ENCODE results near the gene IMMP2L.

Gene IMMP2L

DNA sequence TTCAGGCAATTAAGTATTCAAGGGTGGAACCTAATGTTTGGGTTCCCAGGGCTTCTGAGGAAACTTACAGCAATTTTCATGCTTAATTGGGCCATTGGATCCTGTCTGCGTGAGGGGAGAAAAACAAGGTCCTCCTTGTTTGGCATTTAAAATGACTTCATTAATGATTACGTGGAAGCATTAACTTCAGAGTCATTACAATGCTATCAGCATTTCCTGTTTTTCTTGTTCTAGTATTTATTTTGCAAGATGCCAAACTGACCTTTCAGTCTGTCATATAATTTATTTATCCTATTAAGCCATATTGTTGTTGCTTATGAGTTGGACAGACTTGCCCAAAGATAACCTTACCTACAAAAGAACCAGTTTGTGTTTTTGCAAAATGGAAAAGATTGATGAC is 795.4 kb downstream of the IMMP2L start:
- FAIRE-seq: no peak

DNA sequence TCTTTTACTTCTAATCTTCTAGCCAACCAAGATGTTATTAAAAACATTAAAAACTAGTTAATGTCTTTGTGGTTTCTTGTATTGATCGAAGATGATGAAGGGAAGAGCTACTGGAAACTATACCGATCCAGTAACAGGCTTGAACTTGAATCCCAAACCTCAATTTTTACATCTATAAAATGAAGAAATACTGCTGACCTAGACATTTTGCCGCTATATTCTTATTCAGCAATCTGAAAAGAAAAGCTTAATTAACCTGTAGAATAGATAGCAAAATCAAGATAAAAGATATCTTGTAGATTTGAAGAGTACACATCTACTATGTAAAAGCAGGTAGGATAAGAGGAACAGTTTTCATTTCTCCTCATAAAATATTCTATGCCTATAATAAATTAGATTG is 797.4 kb downstream of the IMMP2L start:
- no peak for FAIRE-seq

DNA sequence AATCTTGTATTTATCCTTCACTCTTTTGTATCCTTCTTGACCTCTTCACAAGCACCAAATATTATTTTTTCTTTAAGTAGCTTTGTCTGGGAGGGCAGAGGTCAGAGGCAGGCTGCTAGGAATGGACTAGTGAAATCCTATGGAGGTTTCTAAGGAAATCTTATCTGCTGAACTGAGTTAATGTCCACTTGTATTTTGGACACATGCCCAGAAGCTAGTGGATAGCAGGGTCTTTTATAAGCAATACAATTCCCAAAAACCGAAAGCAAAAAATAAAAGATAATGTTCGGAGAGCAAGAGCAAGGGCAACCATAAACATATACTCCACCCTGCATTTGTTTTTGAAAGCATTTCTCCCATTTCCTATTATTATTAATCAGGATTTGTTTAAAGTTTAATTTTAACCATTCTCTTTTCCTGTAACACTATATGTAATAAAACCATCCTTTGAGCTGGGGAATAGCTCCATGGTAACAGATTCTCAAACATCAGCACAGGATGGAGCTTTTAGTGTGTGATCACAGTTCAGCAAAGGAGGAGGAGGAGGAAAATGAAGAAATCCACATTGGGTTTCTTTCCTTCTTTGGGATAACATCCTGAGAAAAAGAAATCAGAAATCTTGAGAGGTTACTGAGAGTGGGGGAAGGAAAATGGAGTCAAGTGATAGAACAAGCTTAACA is 799.6 kb downstream of the IMMP2L start:
- FAIRE-seq: no peak

DNA sequence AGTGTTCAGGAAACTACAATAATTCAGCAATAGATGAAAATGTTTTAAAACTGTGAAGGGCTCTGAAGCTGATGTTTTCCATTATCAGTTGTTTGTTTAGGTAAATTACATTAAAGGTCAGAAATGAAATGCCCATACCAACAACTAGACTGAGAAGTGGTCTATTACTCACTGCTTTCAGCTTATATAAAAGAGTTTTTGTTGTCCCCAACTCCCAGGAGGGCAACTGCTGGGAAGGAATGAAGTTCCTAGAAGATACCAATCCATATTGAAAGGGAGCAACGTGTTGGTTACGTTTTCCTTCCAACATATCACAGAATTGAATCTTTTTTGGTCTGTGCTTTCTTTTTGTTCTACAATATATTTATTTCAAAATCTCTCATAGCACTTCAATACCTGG is 802.0 kb downstream of the IMMP2L start:
- FAIRE-seq: no peak

DNA sequence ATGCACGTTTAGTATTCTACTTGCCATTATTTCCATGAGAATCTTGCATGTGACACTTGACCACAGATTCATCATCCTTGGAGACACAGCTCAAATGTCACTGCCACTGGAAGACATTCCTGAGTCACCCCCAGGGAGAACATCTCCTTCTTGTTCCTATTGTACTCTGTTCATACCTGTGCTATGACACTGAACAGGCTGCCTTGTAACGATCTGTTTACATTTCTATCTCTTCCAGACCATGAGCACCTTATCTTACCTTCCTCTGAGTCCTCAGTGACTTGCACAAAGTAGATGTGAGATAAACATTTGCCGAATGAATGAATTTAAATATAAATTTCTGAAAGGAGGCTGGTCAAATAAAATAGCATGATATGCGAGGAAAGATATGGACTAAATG is 803.2 kb downstream of the IMMP2L start:
- FAIRE-seq: no peak

DNA sequence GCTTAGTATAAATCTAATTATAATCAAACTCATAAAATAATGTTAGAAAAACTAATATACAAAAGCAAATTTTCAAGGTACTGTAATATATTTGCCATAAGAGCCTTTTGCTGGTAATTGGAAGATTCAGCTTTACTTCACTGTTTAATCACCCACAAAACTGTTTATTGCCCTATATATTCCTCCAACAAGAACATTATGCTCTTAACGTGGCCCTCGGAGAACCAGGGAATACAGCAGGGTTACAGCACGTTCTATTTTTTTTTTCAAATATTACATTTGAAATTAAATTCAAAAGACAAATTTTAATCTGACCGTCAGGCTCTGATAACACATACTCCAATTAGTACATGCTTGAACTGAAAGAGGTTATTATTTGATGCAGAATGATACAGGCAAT is 807.6 kb downstream of the IMMP2L start:
- peak; percentile 35 for FAIRE-seq

DNA sequence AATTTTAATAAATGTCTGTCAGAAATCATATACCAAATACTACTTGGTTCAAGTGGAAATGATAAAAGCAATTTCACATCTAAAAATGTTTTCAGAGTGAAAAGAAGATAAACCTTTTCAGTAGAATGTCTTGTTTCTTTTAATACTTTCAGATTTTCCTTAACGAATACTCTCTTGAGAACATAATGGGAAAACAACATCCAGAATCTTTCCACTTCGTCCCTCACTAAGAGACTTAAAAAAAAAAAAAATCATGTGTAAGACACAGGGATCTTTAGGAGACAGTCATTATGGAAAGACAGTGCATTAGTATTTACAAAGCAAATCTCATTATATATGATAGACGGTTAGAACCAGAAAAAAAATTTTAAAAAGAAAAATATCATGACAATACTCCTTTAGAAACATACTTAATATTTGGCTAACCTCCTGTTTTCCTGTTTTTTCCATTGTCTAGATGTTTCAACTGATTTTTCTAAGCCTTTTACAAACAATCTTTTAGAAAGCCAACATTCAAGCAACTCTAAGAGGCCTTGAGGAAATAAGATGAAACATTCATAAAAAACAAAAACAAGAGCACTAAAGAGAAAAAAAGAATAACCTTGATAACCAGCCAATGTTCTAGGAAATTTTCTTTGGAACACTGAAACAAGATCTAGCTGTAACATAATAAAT is 811.2 kb downstream of the IMMP2L start:
- peak; percentile 9 for FAIRE-seq

DNA sequence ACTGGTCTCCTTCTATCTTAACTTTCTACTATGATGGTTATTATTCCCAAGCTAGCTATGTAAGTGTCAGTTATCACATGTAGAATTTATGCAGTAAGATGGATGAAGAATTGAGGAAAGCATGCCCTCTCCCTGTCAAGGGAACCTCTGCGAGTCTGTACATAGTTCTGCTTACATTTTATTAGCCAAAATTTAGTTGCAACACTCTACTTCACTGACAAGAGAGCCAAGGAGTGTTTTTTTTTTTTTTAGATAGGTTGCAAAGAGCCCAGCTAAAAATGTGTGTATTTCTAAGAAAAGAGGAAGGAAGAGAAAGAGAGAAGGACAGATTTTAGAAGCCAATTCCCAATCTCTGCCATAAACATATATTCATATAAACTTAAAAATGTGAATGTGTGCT is 829.1 kb downstream of the IMMP2L start:
- no peak for FAIRE-seq

DNA sequence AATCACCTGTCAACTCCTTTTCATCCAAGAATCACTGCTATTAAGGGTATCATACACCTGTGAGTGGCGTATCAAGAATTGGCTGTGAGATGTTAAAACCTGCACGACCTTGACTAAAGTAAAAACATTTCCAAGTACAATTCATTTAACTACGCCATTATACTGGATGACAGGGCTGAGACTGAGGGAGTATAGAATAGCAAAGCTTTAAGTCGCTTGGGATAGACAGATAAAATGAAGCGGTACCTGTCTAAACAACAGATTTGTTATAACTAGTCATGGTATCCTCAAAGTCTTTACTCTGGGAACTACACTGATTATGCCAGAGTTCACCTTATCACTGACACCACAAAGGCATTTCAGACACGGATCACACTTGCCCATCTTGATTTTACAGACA is 837.5 kb downstream of the IMMP2L start:
- FAIRE-seq: no peak

DNA sequence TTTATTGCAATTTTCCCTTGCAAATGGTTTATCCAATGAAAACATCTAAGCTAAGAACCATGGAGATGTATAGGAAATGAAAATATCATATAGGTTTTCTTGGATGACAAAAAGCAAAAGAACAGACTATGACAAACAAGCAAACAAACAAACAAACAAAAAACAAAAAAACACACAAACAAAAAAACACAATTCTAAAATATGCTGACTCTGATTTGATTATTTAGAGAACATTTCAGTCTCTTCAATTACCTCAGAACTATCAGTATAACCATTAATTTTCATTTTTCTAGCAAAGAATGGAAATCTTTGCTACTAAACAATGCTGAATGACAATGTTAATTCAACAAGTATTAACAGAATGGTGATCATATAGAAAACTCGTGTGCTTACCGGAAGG is 840.9 kb downstream of the IMMP2L start:
- FAIRE-seq: no peak

DNA sequence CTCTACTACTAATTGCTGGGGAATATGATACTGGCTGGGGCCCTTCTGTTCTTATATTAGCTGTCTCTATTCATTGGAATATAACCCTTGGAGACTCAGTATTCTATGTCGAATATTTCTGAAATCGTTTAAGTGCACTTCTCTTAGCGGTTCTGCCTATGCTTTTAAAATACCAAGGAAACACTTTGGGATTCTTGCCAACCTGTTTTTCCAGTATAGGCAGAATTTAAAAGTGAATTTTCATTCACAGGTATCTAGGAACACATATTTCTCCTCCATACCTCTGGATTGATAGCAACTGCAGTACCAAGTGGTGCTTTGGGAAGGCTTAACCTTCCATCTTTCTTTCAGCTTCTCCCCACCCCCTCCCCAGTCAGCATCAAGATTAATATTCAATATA is 841.7 kb downstream of the IMMP2L start:
- no peak for FAIRE-seq

DNA sequence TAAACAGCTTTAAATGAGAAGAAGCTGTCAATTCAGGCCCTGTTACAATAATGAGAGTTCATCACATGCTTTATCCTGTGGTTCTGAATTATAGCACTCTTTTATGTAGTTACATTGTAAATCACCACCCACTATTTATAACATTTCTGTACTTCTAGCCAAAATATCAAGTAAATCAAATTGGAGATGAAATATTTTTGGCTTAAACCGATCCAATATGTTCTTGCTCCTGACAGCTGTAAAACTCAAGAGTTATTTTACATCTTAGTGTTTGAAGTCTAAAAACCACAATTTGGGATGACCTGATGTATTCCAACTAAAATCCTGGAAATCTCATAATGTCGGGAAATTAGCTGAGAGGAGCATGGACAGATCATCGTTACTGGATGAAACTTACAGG is 842.6 kb downstream of the IMMP2L start:
- FAIRE-seq: no peak

DNA sequence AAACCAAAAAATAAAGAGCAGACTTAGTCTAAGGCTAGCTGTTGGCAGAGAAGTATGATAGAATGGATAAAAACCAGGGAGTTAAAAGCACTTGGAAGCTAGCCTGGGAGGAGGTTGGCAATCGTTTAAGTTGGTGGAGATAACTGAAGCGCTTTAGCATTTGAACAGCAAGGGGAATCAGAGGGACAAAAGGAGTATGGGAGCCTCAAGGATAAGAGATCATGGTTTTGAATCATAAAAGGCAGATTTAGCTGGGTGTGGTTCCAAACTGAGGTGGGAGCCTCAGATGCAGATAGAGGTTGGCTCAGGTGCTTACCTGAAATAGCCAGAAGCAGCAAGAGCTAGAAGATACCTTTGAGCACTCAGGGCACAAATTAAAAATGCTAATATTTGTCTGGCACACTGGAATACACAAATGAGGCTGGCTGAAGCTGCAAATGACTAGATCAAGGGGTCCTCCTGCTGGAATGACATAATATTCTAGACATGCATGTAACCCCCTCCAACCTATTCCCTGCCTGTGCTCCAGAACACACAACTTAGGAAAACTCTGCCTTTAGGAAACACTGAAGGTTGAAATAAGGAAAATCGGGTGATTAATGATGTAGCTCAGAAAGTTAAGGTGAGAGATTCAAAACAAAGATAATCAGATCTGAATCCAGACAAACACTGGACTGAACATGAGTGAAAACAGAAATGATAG is 843.6 kb downstream of the IMMP2L start:
- no peak for FAIRE-seq

DNA sequence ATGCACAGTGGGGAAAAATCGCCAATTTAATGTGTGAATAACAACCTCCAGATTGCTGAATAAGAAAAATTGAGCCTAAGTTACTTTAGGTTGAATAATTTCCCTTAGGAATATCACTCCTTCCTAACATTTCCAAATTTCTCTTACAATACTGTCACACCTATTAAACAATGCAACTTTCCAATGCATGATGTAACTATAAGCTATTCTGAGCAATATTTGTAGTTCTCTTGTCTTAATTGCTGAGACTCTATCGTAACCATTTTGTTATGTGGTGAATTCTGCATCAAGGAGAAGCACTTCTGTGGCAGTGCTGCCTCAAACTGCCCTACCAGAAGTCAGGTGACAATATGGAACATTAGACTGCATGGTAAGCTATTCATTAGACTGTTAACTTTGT is 858.1 kb downstream of the IMMP2L start:
- no peak for FAIRE-seq

DNA sequence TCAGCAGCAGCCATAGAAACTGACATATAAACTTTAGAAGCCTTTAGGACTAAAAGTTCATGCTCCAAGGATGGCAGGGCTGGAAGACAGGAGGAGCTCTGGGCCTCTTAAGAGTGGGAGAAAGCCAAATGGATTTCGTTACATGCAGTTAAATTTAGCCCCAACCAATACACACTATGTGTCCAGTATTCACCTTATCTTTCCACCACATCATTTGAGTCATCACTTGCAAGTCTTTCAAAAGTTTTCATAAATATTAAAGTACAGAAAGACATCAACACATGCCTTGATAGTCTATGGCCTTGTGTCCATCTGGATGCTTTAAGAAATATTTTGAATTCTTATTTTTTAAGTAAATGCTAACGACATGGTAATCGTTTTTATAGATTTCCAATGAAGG is 863.7 kb downstream of the IMMP2L start:
- no peak for FAIRE-seq

DNA sequence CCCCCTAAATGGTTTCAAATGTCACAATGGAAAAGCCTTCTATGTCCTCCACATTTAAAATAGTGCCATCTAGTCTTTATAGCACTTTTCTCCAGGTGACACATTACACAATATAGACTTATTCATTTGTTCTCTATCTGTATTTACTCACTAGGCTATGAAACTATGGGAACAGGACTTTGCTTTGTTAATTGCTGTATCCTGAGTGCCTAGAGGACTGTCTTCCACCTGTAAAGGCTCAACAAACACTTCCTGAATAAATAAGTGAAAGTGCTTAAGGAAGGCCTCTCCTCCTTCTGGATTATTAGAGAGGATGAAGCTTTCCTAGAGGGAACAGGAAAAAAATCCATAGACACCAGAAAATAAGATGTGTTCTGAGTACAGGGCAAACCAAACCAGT is 868.9 kb downstream of the IMMP2L start:
- no peak for FAIRE-seq

DNA sequence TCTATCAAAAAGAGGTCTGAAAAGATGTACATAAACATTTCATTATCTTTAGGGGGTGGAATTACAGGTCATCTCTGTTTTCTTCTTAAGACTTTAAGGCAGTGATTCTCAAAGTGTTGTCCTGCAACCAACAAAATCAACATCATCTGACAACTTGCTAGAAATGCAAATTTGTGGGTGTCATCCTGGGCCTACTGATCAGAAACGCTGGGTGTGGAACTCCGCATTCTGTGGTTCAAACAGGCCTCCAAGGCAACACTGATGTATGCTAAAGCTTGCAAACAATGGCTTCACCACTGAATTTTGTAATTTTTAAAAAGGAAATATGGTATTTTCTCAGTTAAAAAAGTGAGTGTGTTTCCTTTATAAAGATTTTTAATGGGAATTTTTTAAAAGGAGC is 873.4 kb downstream of the IMMP2L start:
- no peak for FAIRE-seq

DNA sequence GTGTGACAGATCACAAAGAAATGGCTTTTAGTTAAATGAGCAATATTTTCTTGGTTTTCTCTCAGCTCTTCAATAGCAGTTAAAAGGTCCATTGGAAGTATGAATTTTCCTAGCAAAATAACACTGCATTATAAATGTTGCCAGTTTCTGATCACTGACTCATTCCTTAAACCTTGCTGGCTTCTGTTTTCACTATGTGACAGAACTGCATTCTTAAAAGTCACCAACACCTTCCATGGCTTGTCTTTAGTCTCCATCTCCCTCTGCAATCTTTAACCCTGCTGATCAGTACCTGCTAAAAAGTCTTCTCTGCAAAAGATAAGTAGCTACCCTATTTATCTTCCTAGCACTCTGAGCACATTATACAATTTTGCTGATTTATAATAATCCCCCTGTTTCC is 876.4 kb downstream of the IMMP2L start:
- FAIRE-seq: no peak

DNA sequence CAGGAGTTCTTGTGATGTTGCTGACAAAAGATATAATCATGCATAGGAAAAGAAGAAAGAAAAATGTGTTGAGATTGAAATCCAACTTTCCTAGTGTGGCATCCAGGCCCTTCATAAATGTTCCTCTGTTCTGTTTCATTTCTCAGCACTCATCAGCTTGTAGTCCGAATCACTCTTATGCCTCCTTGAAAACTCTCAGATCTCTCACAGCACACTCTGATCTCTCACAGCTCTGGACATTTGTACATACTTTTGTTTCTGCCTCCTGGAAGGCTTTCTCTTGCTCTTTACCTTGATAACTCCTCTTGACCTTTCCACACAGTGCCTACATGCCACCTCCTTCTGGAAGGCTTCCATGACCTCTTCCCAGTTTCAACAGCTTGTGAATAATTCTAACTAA is 880.4 kb downstream of the IMMP2L start:
- FAIRE-seq: no peak

DNA sequence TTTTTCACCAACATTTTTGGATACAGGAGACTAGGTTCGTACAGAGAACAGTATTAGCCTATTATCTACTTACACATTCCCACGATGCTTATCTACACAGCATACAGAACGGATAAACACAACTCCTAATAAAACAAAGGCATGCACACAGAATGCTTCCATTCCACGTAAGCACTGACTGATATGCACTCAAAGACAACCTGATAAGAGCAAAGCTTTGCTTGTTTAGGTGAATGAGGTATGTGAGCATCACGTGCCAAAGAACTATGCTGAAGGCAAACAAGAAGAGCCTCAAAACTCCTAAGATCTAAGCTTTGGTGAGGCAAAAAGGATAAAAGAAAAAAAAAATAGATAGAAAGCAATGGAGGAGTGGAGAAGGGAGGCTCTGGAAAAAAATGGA is 884.9 kb downstream of the IMMP2L start:
- FAIRE-seq: no peak

DNA sequence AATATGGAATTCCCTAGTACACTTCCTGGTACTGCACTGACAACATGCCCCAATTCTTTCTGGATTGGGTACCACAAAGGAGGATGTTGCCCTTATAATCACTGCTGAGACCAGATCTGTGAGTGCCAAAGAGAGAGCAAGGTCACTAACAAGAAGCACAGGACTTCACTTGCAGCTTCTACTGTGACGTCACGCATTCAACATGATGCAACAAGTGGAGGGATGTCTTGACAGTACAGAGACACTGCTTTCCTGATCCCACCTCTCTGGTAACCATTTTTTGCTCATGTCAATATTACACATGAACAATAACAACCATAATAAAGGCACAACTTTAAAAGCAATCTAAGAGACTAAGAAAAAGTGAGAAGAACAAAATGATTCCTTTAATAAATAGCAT is 885.5 kb downstream of the IMMP2L start:
- no peak for FAIRE-seq

DNA sequence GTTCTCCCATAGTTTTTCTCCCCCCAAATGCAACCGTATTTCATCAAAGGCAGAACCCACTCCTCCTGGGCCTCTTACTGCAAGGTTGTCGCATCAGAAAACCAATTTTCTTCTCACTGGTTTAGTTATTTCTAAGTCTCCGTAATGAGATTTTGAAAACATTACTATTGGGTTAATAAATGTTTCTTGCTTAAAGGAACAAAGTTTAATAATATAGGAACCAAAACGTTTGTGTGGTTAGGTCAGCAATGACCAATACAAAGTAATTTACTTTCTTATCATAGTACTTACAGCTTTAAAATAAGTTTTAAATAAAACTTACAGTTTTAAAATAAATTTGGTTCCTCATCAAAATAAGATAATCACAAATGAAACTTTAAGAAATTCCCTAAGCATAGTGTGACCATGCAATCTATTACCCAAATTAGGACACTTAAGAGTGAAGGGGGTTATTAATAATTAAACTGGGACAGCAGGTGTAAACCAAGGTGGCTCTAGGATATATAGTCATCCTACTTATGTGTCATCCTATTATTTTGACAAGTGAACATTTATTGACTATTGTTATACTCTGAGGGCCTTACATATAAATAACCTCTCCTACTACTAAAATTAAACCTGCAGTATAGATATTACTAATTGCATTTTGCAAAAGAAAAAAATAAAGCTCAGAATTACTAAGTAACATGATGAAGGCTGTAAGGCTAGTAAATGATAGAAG is 886.7 kb downstream of the IMMP2L start:
- FAIRE-seq: peak; percentile 55

DNA sequence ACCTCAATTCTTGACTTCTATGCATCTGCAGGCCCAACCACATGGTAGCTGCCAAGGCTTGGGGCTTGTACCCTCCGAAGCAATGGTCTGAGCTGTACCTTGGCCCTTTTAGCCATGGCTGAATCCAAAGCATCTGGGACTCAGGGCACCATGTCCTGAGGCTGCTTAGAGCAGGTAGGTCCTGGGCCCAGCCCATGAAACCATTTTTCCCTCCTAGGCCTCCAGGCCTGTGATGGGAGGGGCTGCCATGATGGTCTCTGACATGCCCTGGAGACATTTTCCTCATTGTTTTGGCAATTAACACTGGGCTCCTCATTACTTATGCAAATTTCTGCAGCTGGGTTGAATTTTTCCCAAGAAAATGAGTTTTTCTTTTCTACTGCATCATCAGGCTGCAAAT is 889.1 kb downstream of the IMMP2L start:
- FAIRE-seq: no peak

DNA sequence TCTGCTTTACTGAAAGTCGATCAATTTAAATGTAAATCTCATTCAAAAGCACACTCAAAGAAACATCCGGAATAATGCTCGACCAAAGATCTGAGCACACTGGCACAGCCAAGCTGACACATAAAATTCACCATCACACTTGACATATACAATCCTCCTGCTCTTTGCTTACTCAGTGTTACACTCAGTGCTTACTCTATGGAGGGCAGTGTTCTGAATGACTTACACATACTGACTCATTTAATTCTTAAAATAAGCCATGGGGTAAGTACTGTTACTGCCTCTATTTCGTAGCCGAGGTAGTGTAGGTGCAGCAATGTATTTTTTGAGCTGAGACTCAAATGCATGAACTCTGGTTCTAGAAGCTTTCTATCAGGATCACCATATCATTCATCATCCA is 892.9 kb downstream of the IMMP2L start:
- no peak for FAIRE-seq
